HG03175 (cell line): Measurements from ENCODE around the gene STUB1.
"Not testable (repeated sequence)": the region's sequence is repeated elsewhere in the genome, so short reads cannot be mapped to it uniquely, and the experiment has no call there.

Source experiments
- ATAC-seq: cut with Tn5 transposase; IDR thresholded peaks from one replicate; pipeline ENCODE4 v1.9.1; 2021; ENCODE audit warnings: mild to moderate bottlenecking, moderate library complexity; ENCODE audit not compliant: unreplicated experiment

Gene STUB1

DNA sequence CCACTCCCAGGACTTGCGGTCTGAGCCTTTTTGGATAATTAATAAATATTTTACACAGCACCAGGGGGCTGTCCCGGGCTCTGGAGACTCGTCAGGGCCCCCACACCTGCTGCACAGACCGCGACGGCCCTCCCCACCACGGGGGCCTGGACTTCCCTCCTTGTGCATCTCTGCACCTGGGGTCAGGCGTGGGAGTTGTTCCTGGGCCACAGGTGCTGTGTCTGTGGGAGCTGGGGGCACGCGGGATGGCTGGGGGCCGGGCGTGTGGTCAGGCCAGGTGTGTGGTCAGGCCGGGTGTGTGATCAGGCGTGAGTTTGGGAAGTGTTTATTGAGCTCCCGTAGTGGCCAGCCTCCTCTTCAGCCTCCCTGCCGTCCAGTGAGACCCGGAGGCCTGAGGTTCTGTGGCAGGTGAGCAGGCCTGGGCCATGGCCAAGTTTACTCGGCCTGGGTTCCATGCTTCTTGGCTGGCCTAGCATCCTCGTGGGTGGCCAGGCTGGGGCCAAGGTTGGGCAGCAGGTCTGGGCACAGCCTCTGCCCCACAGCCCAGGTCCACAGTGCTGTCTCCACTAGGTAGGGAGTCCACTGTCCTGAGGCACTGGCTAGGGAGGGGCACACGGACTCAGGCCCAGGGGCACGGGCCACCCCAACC lies 1.9 kb upstream of the STUB1 start:
- ATAC-seq = no peak

GRCh38 chr16:678858-679813 lies 1.1 kb upstream of the STUB1 start:
- peak; percentile 2 for ATAC-seq

DNA sequence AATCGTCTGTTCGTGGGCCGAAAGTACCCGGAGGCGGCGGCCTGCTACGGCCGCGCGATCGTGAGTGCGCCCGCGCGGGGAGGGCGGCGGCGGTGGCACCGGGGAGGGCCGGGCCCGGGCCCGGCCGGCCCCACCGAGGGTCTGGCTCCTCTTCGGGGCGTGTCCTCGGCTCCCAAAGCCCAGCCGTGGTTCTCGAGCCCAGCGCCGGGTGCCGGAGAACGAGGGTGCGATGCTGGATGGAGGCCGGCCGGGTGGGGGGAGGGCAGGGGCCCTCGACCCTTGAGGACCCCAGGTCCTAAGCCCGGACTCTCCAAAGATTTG lies 375 bp downstream of the STUB1 start:
- no peak for ATAC-seq

DNA sequence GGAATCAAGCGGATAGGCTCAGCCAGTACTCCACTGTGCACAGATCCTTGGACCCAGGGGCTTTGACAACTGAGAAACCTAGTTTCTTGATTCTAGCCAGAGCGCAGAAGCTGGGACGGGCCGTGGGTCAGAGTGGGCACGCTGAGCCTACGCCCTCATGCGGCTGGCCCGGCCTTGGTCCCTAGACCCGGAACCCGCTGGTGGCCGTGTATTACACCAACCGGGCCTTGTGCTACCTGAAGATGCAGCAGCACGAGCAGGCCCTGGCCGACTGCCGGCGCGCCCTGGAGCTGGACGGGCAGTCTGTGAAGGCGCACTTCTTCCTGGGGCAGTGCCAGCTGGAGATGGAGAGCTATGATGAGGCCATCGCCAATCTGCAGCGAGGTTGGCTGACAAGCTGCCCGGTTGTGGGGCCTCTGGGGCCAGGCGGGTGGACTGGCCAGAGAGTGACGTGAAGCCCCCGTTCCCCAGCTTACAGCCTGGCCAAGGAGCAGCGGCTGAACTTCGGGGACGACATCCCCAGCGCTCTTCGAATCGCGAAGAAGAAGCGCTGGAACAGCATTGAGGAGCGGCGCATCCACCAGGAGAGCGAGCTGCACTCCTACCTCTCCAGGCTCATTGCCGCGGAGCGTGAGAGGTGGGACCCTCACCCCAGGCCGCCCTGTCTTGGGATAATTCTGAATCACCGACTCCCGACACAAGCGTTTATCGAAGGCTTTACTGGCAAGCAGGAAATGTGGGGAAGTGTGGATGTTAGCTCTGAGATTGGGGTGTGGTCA lies 946 bp downstream of the STUB1 start:
- no peak for ATAC-seq

DNA sequence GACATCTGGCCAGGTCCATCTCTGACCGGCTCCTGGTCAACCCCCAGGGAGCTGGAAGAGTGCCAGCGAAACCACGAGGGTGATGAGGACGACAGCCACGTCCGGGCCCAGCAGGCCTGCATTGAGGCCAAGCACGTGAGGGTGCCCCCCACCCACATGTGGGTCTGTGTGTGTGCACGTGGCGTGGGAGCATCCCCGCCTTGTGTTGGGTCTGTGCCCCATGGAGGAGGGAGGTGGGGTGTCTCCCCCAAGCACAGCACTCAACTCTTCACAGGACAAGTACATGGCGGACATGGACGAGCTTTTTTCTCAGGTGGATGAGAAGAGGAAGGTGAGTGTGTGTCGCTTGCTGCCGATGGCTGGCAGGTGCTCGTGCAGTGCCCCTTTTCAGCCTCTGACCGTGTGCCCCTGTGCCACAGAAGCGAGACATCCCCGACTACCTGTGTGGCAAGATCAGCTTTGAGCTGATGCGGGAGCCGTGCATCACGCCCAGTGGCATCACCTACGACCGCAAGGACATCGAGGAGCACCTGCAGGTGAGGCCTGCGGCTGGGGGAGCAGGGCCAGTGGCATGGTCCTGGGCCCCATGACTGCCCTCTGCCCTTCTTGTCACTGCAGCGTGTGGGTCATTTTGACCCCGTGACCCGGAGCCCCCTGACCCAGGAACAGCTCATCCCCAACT lies 1.7 kb downstream of the STUB1 start:
- no peak for ATAC-seq

GRCh38 chr16:682493-683395 lies 2.5 kb downstream of the STUB1 start:
- ATAC-seq = no peak

DNA sequence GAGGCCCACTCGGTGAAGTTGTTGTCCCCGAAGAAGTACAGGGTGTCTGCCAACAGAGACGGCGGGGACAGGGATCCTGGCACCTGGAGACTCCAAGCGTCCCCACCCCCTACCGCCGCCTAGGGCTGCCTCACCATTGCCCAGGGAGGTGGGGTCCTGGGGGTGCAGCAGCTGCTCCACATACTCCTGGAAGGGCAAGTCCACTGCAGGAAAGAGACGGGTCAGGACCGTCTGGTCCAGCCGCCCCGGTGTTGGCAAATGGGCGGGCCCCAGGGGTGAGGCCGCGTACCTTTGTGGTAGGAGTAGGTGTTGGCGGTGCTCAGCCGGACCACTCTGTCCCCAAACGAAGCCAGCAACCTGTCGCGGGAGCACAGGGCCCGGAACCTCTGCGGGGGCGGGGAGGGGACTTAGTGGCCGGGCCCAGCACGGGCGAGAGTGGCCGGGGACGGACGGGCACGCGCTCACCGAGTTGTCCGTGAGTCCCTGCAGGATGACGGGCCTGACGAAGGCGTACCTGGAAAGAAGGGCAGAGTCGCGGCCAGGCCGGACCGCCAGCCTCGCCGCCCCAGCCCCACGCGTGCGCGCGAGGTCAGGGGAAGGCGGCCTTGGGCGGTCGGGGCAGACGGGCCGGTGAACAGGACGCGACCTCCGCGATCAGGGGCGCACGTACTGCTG lies 3.3 kb downstream of the STUB1 start:
- ATAC-seq = no peak

- ATAC-seq = peak; percentile 65
Observed at GRCh38 chr16:684071-684794, 4.0 kb downstream of the STUB1 start, which contains the start of gene JMJD8. Gene JMJD8 (minus strand): TSS chr16:684334. CDS start chr16:684319, 15 bp downstream.

DNA sequence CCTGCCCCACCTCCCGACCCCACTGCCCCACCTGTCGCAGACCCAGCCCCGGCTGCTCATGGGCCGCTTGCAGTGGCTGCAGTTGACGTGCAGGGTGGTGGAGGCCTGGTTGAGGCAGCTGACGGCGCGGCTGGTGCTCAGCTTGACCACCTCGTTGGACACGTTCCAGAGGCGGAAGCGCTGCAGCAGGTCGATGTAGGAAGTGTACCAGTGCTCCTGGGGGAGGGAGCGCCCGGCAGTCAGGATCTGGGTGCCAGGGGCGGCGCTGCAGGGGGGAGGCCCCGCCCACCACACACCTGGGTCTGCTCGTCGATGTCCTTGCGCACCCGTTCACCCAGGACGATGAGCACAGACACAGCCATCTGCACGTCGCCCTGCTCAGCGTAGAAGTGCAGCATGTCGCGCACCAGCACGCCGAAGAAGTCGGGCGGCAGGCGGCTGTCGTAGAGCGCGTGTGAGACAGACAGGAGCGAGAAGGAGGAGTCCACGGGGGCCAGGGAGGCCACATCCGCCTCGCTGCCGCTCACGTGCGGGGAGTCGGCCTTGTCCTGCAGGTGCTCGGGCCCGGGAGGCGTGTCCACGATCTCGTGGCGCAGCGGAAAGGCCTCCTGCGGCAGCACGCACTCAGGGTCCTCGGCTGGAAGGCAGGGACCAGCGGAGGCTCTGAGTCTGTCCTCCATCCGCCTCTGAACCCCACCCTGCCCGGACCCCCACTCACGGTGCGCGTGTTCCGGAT lies 4.9 kb downstream of the STUB1 start:
- no peak for ATAC-seq

GRCh38 chr16:685967-686366 lies 5.8 kb downstream of the STUB1 start:
- no peak for ATAC-seq

DNA sequence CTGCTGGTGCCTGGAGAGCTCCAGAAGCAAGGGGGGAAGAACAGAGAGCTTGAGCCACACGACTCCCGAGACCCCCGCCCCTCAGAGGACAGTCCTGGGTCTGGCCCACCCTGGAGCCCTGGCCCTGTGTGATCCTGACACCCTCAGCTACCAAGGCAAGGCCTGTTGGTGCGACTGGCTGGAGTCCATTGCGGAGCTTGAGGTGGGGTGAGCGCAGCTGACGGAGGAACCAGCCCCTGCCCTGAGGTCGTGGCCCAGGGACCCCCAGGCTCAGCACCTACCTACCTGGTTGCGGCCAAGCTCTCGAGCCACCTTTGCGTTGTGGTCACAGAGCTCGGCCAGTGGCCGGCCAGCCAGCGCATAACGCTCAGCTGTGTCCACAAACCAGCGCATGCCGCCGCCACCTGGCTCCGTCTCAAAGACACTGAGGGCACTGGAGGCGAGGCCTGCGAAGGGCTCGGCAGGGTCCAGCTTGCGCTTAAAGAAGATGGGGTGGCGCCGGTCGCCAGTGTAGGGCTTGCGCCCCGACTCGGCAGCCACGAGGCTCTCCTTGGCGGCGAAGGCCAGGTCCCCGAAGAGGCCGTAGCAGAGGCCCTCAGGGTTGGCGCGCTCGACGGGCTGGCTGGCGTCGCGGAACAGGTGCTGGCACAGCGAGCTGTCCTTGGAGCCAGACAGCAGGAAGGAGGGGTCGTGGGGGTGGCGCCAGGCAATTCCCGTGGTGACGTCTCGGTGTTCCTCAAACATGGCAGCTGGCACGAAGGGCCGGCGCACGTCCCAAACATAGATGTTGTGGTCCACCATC lies 6.5 kb downstream of the STUB1 start:
- ATAC-seq = no peak

DNA sequence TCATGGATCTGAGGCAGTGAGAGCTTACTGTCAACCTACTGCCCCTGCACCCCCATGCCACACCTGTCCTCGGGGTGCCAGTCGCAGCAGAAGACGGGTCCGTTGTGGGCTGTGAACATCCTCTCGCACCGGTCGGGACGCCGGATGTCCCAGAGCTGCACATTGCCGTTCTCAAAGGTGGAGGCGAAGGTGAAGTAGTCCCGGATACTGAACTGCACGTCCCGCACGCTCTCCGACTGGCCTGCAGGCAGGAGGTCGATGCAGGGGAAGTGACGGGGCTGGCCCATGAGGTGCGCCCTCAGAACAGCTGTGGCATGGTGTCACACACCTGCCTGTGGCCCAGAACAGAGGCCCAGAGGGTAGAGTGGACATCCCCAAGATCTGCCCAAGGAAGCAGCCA lies 7.3 kb downstream of the STUB1 start:
- ATAC-seq = no peak

- ATAC-seq = no peak
Observed at GRCh38 chr16:689175-689897, 9.1 kb downstream of the STUB1 start.

- ATAC-seq = not testable (repeated sequence)
Observed at GRCh38 chr16:691242-691641, 11.0 kb downstream of the STUB1 start.

- ATAC-seq = no peak
Observed at GRCh38 chr16:692356-693108, 12.3 kb downstream of the STUB1 start.

DNA sequence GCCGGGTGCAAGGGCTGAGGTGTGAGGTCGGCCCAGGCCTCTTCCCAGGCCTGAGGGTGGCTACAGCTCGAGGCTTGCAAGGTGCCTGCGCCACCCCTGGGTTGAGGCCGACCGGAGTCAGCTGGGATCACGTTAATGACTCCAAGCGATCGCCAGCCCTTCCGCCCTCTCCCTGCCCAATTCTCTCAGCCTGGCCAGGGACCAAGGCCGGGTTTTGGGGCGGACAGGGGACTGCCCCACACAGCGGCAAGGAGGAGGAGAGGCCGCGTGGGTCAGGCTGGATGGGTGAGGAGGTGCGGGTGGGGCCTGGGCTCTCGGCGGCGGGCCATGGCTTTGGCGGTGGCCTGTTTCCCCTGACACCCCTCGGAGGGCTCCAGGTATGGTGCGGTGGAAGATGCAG lies 13.2 kb downstream of the STUB1 start:
- ATAC-seq = no peak
